Aorta (tissue), 5 donors: Measurements from ENCODE around the gene ARFGAP3. TPM values are rescaled to one million over a fixed set of nuclear protein-coding genes. Genes with fewer than 3 reads are reported as not detected.

Experiments used
- ATAC-seq: fragments of 200-7000 bp; cut with Tn5 transposase; one replicate; pipeline ENCODE4 v1.9.1; 2022; ENCODE audit warnings: moderate library complexity; ENCODE audit not compliant: low FRiP score
- DNase-seq, 2 donors: peaks; one replicate each; pipeline ENCODE4 v3.0.0-alpha.2; 2020
- H3K27ac ChIP-seq, 2 donors: one replicate each; pipeline ENCODE4 v1.5.1; 2013; ENCODE audit warnings: low read length in 2 of 2, mild to moderate bottlenecking in 2 of 2, moderate library complexity in 2 of 2, control low read depth in 1 of 2, inconsistent platforms in 1 of 2, low read depth in 1 of 2
- H3K27me3 ChIP-seq, 2 donors: one replicate each; pipeline ENCODE4 v1.6.1; 2013; ENCODE audit warnings: control low read depth in 1 of 2, low read length in 1 of 2, mild to moderate bottlenecking in 1 of 2, moderate library complexity in 1 of 2; ENCODE audit not compliant: insufficient read depth in 2 of 2, control insufficient read depth in 1 of 2
- H3K36me3 ChIP-seq, 2 donors: one replicate each; pipeline ENCODE4 v1.6.1; 2013; ENCODE audit warnings: control low read depth in 1 of 2, low read length in 1 of 2, mild to moderate bottlenecking in 1 of 2; ENCODE audit not compliant: insufficient read depth in 2 of 2, control insufficient read depth in 1 of 2
- H3K4me1 ChIP-seq, 2 donors: one replicate each; pipeline ENCODE4 v1.6.1; 2013; ENCODE audit warnings: low read length in 2 of 2, control low read depth in 1 of 2, mild to moderate bottlenecking in 1 of 2, moderate library complexity in 1 of 2; ENCODE audit not compliant: insufficient read depth in 2 of 2, control insufficient read depth in 1 of 2
- H3K4me3 ChIP-seq, 2 donors: one replicate each; pipeline ENCODE4 v1.5.1; 2013; ENCODE audit warnings: low read length in 2 of 2, control low read depth in 1 of 2, mild to moderate bottlenecking in 1 of 2
- H3K9me3 ChIP-seq: one replicate; pipeline ENCODE4 v1.6.1; 2013; ENCODE audit warnings: mild to moderate bottlenecking, low read length; ENCODE audit not compliant: control insufficient read depth
- WGBS, 2 donors: extraction: QIAGEN DNeasy Blood & Tissue Kit; methylation state at CpG; one replicate each; pipeline ENCODE4 v1.1.7; 2013; 5-methylcytosine and 5-hydroxymethylcytosine counted together
- intact Hi-C, 2 donors: fragments of 100-400 bp; cut with DNase I; formaldehyde crosslinking; loops; one replicate each; pipeline versions ENCODE4 v1.14.2 to v1.15.0; 2022
- polyA plus RNA-seq, 2 donors: library from polyadenylated mRNA; stranded (reverse); fragments of 200-250 nt; gene quantifications; one replicate each; pipeline ENCODE4 v1.2.3, GENCODE V29; 2013
- total RNA-seq, 2 donors: library from RNA; stranded (reverse); fragmentation: NEBNext Ultra II Directional; extraction: Animal tissue kit (Norgen Biotek cat#: 25700); gene quantifications; one replicate each; pipeline ENCODE4 v1.2.1, GENCODE V29; 2021
- donor health status: healthy with polysubstance abuse.
- donor health status: Bipolar disorder and iron deficiency.
- donor health status: DM: no; HTN: no; CAD: no.
- donor health status: DM: no; HTN: no; CAD: no.
- donor health status: DM: yes; HTN: yes; CAD: no.

The ARFGAP3 gene
- total and polyA plus RNA-seq, 4 donors = 40.1 to 60.5 (median 44.8) TPM

DNA sequence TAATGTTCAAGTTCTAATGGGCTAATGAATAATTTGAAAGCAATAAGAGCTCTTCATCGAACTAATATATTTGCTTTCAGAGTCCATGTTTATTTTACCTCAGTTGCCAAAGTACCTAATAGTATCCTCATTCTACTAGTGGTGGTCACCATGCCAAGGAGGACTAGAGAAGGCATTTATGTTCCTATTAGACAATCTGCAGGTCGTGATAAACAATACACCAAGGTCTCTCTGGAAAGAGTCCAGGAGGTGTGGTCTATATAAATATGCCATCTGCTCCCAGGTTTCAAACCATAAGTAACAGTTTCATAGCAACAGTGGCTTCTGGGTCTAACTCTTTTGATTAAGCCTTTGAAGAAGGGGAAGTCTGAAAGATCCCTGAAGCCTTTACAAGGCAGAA, 42.9 kb downstream of the ARFGAP3 start:
- peaks cover 0 to 5% of the 10 kb centered on the region in 2 donors for H3K36me3 ChIP-seq
- H3K4me1 ChIP-seq = no peaks in the 10 kb centered on the region
- H3K4me3 ChIP-seq = no peak overlapping the region
- H3K27me3 ChIP-seq = no peaks in the 10 kb centered on the region
- no peaks in the 10 kb centered on the region for H3K9me3 ChIP-seq
- no peak overlapping the region for H3K27ac ChIP-seq
- DNase-seq (no peak), ATAC-seq (no peak)
- 49 to 59% methylated on average over 2 of the region's 2 CpGs for WGBS, 2 donors
- intact Hi-C loops = loop anchor here in 1 of 2 donors (10.0 kb wide), 1 partner anchor 49 kb away; no protein-coding TSS in a partner anchor

DNA sequence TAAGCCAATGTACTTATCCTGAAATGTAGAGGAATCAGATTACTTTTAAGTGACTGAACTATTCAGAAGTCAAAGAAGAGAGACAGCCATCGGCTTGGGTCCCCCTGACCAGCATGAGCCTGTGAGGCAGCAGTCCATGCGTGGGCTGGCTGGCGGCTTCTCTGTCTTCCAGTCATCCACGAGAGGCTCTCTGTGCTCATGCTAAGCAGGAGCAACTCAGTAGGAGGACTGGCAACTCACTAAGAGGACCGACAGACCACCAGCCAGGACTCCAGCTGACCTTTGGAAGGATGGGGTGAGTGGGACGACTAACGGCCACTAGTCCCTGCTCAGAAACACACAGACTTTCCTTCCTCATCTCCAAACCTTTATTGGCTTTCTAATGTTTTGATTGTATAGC, 43.6 kb downstream of the ARFGAP3 start:
- no peak for ATAC-seq
- 61 to 66% methylated on average over 7 of the region's 7 CpGs for WGBS, 2 donors
- H3K36me3 ChIP-seq = peaks cover 0 to 5% of the 10 kb centered on the region in 2 donors
- H3K4me1 ChIP-seq = no peaks in the 10 kb centered on the region
- H3K4me3 ChIP-seq = no peak overlapping the region
- H3K9me3 ChIP-seq = no peaks in the 10 kb centered on the region
- intact Hi-C loops = loop anchor here in 1 of 2 donors (10.0 kb wide), 1 partner anchor 49 kb away; no protein-coding TSS in a partner anchor
- no peaks in the 10 kb centered on the region for H3K27me3 ChIP-seq
- H3K27ac ChIP-seq = no peak overlapping the region
- no peak for DNase-seq

DNA sequence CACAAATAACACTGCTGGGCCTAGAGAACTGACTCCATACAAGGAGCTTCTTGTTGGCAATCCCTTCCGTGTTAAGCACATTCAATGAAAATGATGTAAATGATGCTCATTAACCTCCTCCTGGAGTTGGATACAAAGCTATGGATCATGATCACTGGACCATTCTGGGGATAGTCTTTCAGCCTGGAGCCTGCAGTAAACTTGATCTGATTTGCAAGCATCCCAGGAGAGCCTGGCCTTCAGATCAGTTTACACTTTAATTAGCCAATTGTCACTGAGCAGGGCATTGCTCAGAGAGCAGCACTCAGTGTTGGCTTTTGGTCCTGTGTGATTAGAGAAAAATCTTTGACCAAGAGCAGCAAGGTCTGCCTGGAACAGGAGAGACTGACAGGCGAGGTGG, 45.6 kb downstream of the ARFGAP3 start:
- Histone ChIP-seq H3K9me3 (no peaks in the 10 kb centered on the region), H3K4me1 (no peaks in the 10 kb centered on the region), H3K4me3 (no peak overlapping the region), H3K27ac (no peak overlapping the region), H3K27me3 (no peaks in the 10 kb centered on the region), H3K36me3 (peaks cover 0 to 8% of the 10 kb centered on the region in 2 donors)
- intact Hi-C loops = loop anchor here in 1 of 2 donors (10.0 kb wide), 1 partner anchor 47 kb away; no protein-coding TSS in a partner anchor
- WGBS, 2 donors = 62% methylated on average over 2 of the region's 2 CpGs
- no peak for ATAC-seq
- no peak for DNase-seq

- no peak for DNase-seq
- no peak overlapping the region for H3K27ac ChIP-seq
- no peaks in the 10 kb centered on the region for H3K27me3 ChIP-seq
- no peaks in the 10 kb centered on the region for H3K9me3 ChIP-seq
- no peak overlapping the region for H3K4me3 ChIP-seq
- WGBS, 2 donors = 17 to 38% methylated on average over 3 of the region's 3 CpGs
- H3K4me1 ChIP-seq = peaks cover 0 to 2% of the 10 kb centered on the region in 2 donors
- intact Hi-C loops = loop anchor here in 1 of 2 donors (10.0 kb wide), 1 partner anchor 144 kb away; no protein-coding TSS in a partner anchor
- H3K36me3 ChIP-seq = peaks cover 2 to 7% of the 10 kb centered on the region in 2 donors
- ATAC-seq = no peak
Observed at GRCh38 chr22:42808521-42808920, 48.6 kb downstream of the ARFGAP3 start.

DNA sequence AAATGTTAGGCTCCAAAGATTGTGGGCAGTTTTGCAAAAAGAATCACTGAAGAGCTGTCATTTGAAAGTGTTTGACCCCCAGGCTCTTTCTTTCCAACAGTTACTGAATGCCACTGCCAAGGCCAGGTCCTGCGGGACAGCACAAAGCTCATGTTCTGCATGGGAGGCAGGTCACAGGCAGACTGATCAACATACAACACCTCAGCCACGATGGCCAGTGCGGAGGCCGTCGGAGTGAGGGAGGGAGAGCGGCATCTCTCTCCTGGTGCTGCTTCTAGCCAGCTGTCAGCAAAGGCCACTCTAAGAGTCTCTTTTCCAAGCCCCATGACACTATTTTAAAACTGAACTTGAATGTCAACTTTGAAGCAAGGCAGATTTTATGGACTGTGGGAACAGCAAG, 49.9 kb downstream of the ARFGAP3 start:
- ATAC-seq = no peak

DNA sequence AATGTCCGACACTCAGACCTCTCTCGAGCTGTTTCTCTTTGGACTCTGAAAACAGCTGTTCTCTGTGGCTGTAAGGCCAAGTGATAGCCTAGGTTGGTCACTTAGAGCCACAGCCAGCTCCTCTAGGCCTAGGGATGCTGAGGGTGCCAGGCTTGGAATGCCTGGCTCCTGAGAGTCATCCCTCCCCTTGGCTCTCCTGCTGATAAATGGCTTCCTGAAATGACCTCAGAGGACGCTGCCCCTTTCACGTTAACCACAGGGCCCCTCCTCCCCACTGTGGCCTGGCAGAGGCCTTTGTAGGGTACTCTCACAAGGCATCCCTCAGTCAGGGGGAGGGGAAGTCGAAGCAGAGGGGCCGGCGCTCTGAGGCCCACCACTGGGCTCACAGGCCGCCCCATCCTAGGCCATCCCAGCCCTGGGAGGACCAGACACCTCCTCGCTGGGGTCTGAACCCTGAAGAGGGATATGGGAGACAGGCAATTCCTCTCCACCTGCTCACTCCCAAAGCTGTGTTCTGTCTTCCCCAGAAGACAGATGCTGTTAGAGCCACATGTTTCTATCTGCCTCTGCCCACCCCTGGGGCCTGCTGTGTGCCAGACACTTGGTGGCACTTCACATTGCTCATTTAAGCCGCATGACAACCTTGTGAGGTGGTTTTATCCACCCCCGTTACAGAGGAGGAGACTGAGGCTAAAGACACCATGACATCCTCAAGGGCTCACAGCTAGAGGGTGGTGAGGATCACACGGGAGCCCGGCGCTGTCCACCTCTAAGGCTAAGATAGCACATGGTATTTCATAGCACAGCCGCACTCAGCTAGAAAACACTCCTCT, 50.9 kb downstream of the ARFGAP3 start:
- intact Hi-C loops = loop anchor here in 1 of 2 donors (10.0 kb wide), 1 partner anchor 141 kb away; no protein-coding TSS in a partner anchor
- Histone ChIP-seq H3K9me3 (no peaks in the 10 kb centered on the region), H3K4me3 (no peak overlapping the region), H3K27ac (peak overlapping the region; percentile 62 to 92), H3K27me3 (no peaks in the 10 kb centered on the region), H3K36me3 (peaks cover 2 to 10% of the 10 kb centered on the region in 2 donors), H3K4me1 (peaks cover 0 to 2% of the 10 kb centered on the region in 2 donors)
- DNase-seq (no peak), ATAC-seq (peak; percentile 24)
- 63 to 65% methylated on average over 15 of the region's 15 CpGs for WGBS, 2 donors

More for the DNA sequence above, 49.9 kb downstream of the ARFGAP3 start:
- Histone ChIP-seq H3K4me1 (peaks cover 0 to 2% of the 10 kb centered on the region in 2 donors), H3K4me3 (no peak overlapping the region), H3K27me3 (no peaks in the 10 kb centered on the region), H3K9me3 (no peaks in the 10 kb centered on the region), H3K36me3 (peaks cover 2 to 10% of the 10 kb centered on the region in 2 donors), H3K27ac (no peak overlapping the region)
- 84 to 92% methylated on average over 6 of the region's 6 CpGs for WGBS, 2 donors
- intact Hi-C loops = loop anchor here in 1 of 2 donors (10.0 kb wide), 1 partner anchor 142 kb away; no protein-coding TSS in a partner anchor
- DNase-seq = no peak

- no peak overlapping the region for H3K4me3 ChIP-seq
- DNase-seq = no peak
- peak overlapping the region; percentile 62 to 92 for H3K27ac ChIP-seq
- ATAC-seq = peak; percentile 61
- no peaks in the 10 kb centered on the region for H3K27me3 ChIP-seq
- intact Hi-C loops = loop anchor here in 1 of 2 donors (10.0 kb wide), 1 partner anchor 141 kb away; no protein-coding TSS in a partner anchor
- no peaks in the 10 kb centered on the region for H3K9me3 ChIP-seq
- H3K4me1 ChIP-seq = peaks cover 0 to 2% of the 10 kb centered on the region in 2 donors
- H3K36me3 ChIP-seq = peaks cover 2 to 6% of the 10 kb centered on the region in 2 donors
- 18 to 21% methylated on average over 11 to 13 of the region's 13 CpGs for WGBS, 2 donors
Observed at GRCh38 chr22:42805016-42805997, 51.8 kb downstream of the ARFGAP3 start.

- DNase-seq (no peak), ATAC-seq (no peak)
- no peak overlapping the region for H3K27ac ChIP-seq
Observed at GRCh38 chr22:42803389-42803788, 53.7 kb downstream of the ARFGAP3 start.

More at GRCh38 chr22:42803389-42803788, 53.7 kb downstream of the ARFGAP3 start:
- Histone ChIP-seq H3K27me3 (no peaks in the 10 kb centered on the region), H3K4me1 (peaks cover 0 to 2% of the 10 kb centered on the region in 2 donors), H3K4me3 (no peak overlapping the region), H3K9me3 (no peaks in the 10 kb centered on the region), H3K36me3 (peaks cover 2 to 9% of the 10 kb centered on the region in 2 donors)
- 85% methylated on average over 7 of the region's 7 CpGs for WGBS, 2 donors
- intact Hi-C loops = loop anchor here in 1 of 2 donors (10.0 kb wide), 1 partner anchor 139 kb away; no protein-coding TSS in a partner anchor
